Liver (tissue), 9 donors: Measurements from ENCODE around the gene ATAT1. TPM values are rescaled to one million over a fixed set of nuclear protein-coding genes. Genes with fewer than 3 reads are reported as not detected.

Experiments used
- DNase-seq: peaks from one replicate; pipeline ENCODE4 v3.0.0-alpha.2; 2017; ENCODE audit warnings: low spot score
- H3K27ac ChIP-seq, 2 donors: one replicate each; pipeline ENCODE4 v1.7.0; 2013; ENCODE audit warnings: inconsistent platforms in 2 of 2, low read length in 2 of 2, control low read depth in 1 of 2, low read depth in 1 of 2, mild to moderate bottlenecking in 1 of 2
- H3K27me3 ChIP-seq, 4 donors: one replicate each; pipeline versions ENCODE4 v1.6.1 to v1.7.0; 2013; ENCODE audit warnings: low read length in 3 of 4, inconsistent platforms in 1 of 4, mild to moderate bottlenecking in 1 of 4, moderate library complexity in 1 of 4; ENCODE audit not compliant: control insufficient read depth in 4 of 4, insufficient read depth in 4 of 4
- H3K36me3 ChIP-seq, 4 donors: one replicate each; pipeline versions ENCODE4 v1.6.1 to v1.7.0; 2013; ENCODE audit warnings: low read length in 3 of 4, mild to moderate bottlenecking in 3 of 4, low read depth in 1 of 4, moderate library complexity in 1 of 4; ENCODE audit not compliant: control insufficient read depth in 4 of 4, insufficient read depth in 3 of 4
- H3K4me1 ChIP-seq, 4 donors: one replicate each; pipeline versions ENCODE4 v1.6.1 to v1.7.0; 2013; ENCODE audit warnings: low read length in 3 of 4, mild to moderate bottlenecking in 3 of 4, moderate library complexity in 1 of 4; ENCODE audit not compliant: control insufficient read depth in 4 of 4, insufficient read depth in 4 of 4
- H3K4me3 ChIP-seq, 3 donors: one replicate each; pipeline versions ENCODE4 v1.6.1 to v1.7.0; 2013; ENCODE audit warnings: low read length in 3 of 3, control low read depth in 1 of 3, low read depth in 1 of 3, mild to moderate bottlenecking in 1 of 3
- H3K9ac ChIP-seq, 2 donors: one replicate each; pipeline ENCODE4 v1.7.0; 2013; ENCODE audit warnings: low read length in 2 of 2, mild to moderate bottlenecking in 2 of 2, moderate library complexity in 2 of 2, control low read depth in 1 of 2, low read depth in 1 of 2
- H3K9me3 ChIP-seq, 4 donors: one replicate each; pipeline versions ENCODE4 v1.6.1 to v1.7.0; 2013; ENCODE audit warnings: low read length in 3 of 4; ENCODE audit not compliant: control insufficient read depth in 4 of 4
- CTCF ChIP-seq: fragments of 150-350 bp; IDR thresholded peaks from 2 replicates; pipeline ENCODE4 v1.5.1; 2017; ENCODE audit warnings: improper control_type of control experiment, low read depth, low read length; ENCODE audit not compliant: missing input control
- EGR1 ChIP-seq, 2 donors: IDR thresholded peaks; 2 replicates each; pipeline ENCODE4 v1.6.1; 2016 to 2018; ENCODE audit warnings: antibody characterized with exemption in 2 of 2, low read depth in 2 of 2
- FOXA1 ChIP-seq: IDR thresholded peaks from 2 replicates; pipeline ENCODE4 v1.6.1; 2016; ENCODE audit warnings: antibody characterized with exemption
- FOXA2 ChIP-seq: IDR thresholded peaks from 2 replicates; pipeline ENCODE4 v1.6.1; 2016; ENCODE audit warnings: antibody characterized with exemption
- GABPA ChIP-seq, 2 donors: IDR thresholded peaks in 1 of 2; conservative IDR thresholded peaks in 1 of 2; 2 replicates each; pipeline ENCODE4 v1.6.1; 2016; ENCODE audit warnings: antibody characterized with exemption in 2 of 2, mild to moderate bottlenecking in 1 of 2, moderate library complexity in 1 of 2
- HNF4A ChIP-seq, 2 donors: conservative IDR thresholded peaks; 2 replicates each; pipeline ENCODE4 v1.6.1; 2016; ENCODE audit warnings: antibody characterized with exemption in 2 of 2, mild to moderate bottlenecking in 2 of 2
- HNF4G ChIP-seq: IDR thresholded peaks from 2 replicates; pipeline ENCODE4 v1.6.1; 2016; ENCODE audit warnings: antibody characterized with exemption
- JUND ChIP-seq, 2 donors: IDR thresholded peaks; 2 replicates each; pipeline ENCODE4 v1.6.1; 2016; ENCODE audit warnings: antibody characterized with exemption in 2 of 2
- NR2F2 ChIP-seq: IDR thresholded peaks from 2 replicates; pipeline ENCODE4 v1.6.1; 2016; ENCODE audit warnings: antibody characterized with exemption
- RAD21 ChIP-seq, 2 donors: IDR thresholded peaks; 2 replicates each; pipeline ENCODE4 v1.6.1; 2016; ENCODE audit warnings: antibody characterized with exemption in 2 of 2, mild to moderate bottlenecking in 2 of 2
- RXRA ChIP-seq, 2 donors: IDR thresholded peaks; 2 replicates each; pipeline ENCODE4 v1.6.1; 2017 to 2018; ENCODE audit warnings: antibody characterized with exemption in 2 of 2, mild to moderate bottlenecking in 1 of 2
- SP1 ChIP-seq: IDR thresholded peaks from 2 replicates; pipeline ENCODE4 v1.6.1; 2018; ENCODE audit warnings: antibody characterized with exemption, mild to moderate bottlenecking
- TAF1 ChIP-seq: conservative IDR thresholded peaks from 2 replicates; pipeline ENCODE4 v1.6.1; 2016; ENCODE audit warnings: antibody characterized with exemption, mild to moderate bottlenecking
- YY1 ChIP-seq: IDR thresholded peaks from 2 replicates; pipeline ENCODE4 v1.6.1; 2016; ENCODE audit warnings: antibody characterized with exemption, mild to moderate bottlenecking
- WGBS: extraction: QIAGEN DNeasy Blood & Tissue Kit; methylation state at CpG from one replicate; pipeline ENCODE4 v1.1.7; 2013; 5-methylcytosine and 5-hydroxymethylcytosine counted together
- polyA plus RNA-seq, 2 donors: library from polyadenylated mRNA; stranded (reverse) in 1 of 2; unstranded in 1 of 2; fragments of 200-250 nt in 1 of 2; fragments of >200 nt in 1 of 2; fragmentation: Nextera tagmentation in 1 of 2; extraction: Ambion mirVana in 1 of 2; gene quantifications; one replicate each; pipeline versions ENCODE4 v1.2.1 to v1.2.3, GENCODE V29; 2013 to 2015
- total RNA-seq, 2 donors: library from RNA; depleted of rRNA; stranded (reverse); fragments of >200 nt; gene quantifications; one replicate each; pipeline ENCODE4 v1.2.3, GENCODE V29; 2014
- TF ChIP-seq, protein P1 (sequence below): IDR thresholded peaks from 2 replicates; pipeline ENCODE4 v1.6.1; 2016; ENCODE audit warnings: antibody characterized with exemption, mild to moderate bottlenecking
- TF ChIP-seq, protein P2 (sequence below): IDR thresholded peaks from 2 replicates; pipeline ENCODE4 v1.6.1; 2016; ENCODE audit warnings: antibody characterized with exemption
- TF ChIP-seq, protein P3 (sequence below): IDR thresholded peaks from 2 replicates; pipeline ENCODE4 v1.6.1; 2016; ENCODE audit warnings: antibody characterized with exemption
- TF ChIP-seq, protein P4 (sequence below): IDR thresholded peaks from 2 replicates; pipeline ENCODE4 v1.6.1; 2016; ENCODE audit warnings: antibody characterized with exemption
- donor health status: healthy.
- donor health status: healthy.
- donor health status: healthy.
- donor health status: healthy.
- donor health status: healthy.

ATAT1 gene
- total and polyA plus RNA-seq, 4 donors = 2.1 to 5.4 (median 3.0) TPM

- Histone ChIP-seq H3K9ac (no peak overlapping the region), H3K27me3 (no peaks in the 10 kb centered on the region), H3K36me3 (peaks cover 0 to 8% (median 5%) of the 10 kb centered on the region in 4 donors), H3K4me3 (no peak overlapping the region), H3K9me3 (no peaks in the 10 kb centered on the region), H3K27ac (peak overlapping the region; percentile 31 to 42), H3K4me1 (peaks cover 14 to 78% (median 50%) of the 10 kb centered on the region in 4 donors)
- DNase-seq = no peak
- TF ChIP-seq FOXA1 (peak; percentile 37), HNF4G (peak; percentile 52), TAF1 (no peak), EGR1 (IDR thresholded peaks at IDR 0.05; ENCODE audit: low read depth in 2 of 2) (no peak), FOXA2 (peak; percentile 23), GABPA (IDR thresholded peaks at IDR 0.05 in 1 of 2, conservative IDR thresholded peaks at IDR 0.05 in 1 of 2) (peak in 1 of 2 donors; percentile 17), SP1 (peak; percentile 35), RAD21 (IDR thresholded peaks at IDR 0.05) (peak in 1 of 2 donors; percentile 12), CTCF (no peak), NR2F2 (no peak), JUND (IDR thresholded peaks at IDR 0.05) (peak in 1 of 2 donors; percentile 25), RXRA (IDR thresholded peaks at IDR 0.05) (peak; percentile 90 to 95), HNF4A (conservative IDR thresholded peaks at IDR 0.05) (peak; percentile 86 to 94), YY1 (peak; percentile 55)
- TF ChIP-seq, protein P1, sequence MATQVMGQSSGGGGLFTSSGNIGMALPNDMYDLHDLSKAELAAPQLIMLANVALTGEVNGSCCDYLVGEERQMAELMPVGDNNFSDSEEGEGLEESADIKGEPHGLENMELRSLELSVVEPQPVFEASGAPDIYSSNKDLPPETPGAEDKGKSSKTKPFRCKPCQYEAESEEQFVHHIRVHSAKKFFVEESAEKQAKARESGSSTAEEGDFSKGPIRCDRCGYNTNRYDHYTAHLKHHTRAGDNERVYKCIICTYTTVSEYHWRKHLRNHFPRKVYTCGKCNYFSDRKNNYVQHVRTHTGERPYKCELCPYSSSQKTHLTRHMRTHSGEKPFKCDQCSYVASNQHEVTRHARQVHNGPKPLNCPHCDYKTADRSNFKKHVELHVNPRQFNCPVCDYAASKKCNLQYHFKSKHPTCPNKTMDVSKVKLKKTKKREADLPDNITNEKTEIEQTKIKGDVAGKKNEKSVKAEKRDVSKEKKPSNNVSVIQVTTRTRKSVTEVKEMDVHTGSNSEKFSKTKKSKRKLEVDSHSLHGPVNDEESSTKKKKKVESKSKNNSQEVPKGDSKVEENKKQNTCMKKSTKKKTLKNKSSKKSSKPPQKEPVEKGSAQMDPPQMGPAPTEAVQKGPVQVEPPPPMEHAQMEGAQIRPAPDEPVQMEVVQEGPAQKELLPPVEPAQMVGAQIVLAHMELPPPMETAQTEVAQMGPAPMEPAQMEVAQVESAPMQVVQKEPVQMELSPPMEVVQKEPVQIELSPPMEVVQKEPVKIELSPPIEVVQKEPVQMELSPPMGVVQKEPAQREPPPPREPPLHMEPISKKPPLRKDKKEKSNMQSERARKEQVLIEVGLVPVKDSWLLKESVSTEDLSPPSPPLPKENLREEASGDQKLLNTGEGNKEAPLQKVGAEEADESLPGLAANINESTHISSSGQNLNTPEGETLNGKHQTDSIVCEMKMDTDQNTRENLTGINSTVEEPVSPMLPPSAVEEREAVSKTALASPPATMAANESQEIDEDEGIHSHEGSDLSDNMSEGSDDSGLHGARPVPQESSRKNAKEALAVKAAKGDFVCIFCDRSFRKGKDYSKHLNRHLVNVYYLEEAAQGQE = no peak
- TF ChIP-seq, protein P2, sequence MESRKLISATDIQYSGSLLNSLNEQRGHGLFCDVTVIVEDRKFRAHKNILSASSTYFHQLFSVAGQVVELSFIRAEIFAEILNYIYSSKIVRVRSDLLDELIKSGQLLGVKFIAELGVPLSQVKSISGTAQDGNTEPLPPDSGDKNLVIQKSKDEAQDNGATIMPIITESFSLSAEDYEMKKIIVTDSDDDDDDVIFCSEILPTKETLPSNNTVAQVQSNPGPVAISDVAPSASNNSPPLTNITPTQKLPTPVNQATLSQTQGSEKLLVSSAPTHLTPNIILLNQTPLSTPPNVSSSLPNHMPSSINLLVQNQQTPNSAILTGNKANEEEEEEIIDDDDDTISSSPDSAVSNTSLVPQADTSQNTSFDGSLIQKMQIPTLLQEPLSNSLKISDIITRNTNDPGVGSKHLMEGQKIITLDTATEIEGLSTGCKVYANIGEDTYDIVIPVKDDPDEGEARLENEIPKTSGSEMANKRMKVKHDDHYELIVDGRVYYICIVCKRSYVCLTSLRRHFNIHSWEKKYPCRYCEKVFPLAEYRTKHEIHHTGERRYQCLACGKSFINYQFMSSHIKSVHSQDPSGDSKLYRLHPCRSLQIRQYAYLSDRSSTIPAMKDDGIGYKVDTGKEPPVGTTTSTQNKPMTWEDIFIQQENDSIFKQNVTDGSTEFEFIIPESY = peak; percentile 29
- TF ChIP-seq, protein P3, sequence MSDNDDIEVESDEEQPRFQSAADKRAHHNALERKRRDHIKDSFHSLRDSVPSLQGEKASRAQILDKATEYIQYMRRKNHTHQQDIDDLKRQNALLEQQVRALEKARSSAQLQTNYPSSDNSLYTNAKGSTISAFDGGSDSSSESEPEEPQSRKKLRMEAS = peak; percentile 41
- TF ChIP-seq, protein P4, sequence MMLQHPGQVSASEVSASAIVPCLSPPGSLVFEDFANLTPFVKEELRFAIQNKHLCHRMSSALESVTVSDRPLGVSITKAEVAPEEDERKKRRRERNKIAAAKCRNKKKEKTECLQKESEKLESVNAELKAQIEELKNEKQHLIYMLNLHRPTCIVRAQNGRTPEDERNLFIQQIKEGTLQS = no peak
- WGBS = 40% methylated on average over 10 of the region's 10 CpGs
These were observed 50.1 kb downstream of the ATAT1 start for GRCh38 chr6:30676660-30677285.
